ENCODE data around the gene KCNH8.

KCNH8 gene

DNA sequence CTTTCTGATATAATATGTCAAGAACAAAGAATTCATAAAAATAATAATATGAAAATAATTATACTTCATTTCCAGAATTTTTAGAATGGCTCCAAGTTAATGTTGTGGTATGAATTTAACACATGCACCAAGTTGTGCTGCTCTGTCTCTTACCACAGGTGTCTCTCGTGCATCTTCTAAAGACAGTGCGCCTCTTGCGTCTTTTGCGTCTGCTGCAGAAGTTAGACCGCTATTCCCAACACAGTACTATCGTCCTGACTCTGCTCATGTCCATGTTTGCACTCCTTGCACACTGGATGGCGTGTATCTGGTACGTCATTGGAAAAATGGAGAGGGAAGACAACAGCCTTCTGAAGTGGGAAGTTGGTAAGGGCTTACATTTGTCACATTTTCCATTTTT lies 246.6 kb downstream of the KCNH8 start:
- no peak for DNase-seq

DNA sequence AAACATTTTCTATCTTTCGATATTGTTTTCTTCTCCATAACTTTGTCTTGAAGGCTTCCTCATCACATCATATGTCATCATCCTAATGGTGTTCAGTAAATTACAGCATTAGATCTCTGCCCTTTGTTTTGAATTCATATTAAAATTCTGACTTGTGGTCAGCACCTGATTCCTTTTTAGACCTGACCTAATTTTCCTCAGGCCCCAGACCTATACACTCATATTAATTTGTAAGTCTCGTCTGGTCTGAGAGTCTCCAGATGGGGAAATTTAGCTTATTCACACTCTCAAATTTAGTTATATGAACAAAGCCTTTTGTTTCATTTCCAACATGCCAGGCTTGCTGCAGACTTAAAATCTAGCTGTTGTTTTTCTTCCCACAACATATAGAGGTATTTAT lies 248.4 kb downstream of the KCNH8 start:
- no peak for DNase-seq

DNA sequence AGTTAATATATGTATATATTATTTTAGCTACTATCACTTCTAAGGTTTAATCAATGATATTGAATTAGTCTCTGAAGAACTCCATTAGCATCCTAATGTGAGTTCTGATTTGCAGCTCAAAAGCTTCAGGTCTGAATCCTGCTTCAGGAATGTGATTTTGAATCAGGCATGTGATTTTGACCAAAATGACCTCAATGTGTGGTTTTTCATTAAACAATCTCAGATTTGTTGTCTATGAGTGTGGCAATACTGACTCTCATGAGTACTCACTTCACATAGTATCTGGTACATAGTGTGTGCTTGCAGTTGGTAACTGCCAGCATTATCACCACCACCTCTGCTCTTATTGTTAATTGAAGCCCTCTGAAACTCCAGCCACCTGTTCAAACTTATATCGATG lies 251.0 kb downstream of the KCNH8 start:
- DNase-seq = no peak

DNA sequence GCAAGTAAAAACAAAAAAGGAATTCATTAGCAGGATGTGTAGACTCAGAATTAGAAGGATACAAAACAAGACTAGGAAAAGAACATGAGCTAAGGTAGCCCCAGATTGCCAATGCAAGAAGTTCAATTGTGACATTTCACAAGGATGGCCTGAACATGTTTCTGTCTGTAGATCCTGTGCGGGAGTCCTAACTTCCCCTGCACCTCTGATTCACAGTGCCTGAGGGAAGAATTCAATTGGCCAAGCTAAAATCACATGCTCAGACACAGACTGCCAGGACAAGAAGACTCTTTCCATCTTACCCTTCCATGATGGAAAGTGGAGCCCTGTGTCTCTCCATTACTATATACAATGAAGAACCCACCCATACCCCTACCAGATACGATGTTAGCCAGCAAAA lies 251.5 kb downstream of the KCNH8 start:
- DNase-seq = no peak

DNA sequence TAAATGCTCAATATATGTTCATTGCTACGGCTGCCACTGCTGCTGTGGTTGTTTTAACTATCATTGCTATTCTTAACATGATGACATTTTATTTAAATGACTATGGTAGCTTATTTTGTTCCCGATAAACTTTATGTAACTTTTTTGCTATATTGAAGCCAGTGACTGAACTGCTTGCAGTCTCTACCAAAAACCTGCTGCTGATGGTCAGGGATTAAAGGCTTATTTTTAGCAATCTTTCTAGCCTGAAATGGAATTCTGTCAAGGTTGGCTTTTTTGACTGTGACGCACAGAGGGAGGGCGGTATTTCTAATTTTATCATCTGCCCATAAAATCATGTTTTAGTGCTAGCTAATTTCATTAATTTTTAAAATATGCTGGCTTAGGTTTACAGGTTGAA lies 271.8 kb downstream of the KCNH8 start:
- DNase-seq = no peak

DNA sequence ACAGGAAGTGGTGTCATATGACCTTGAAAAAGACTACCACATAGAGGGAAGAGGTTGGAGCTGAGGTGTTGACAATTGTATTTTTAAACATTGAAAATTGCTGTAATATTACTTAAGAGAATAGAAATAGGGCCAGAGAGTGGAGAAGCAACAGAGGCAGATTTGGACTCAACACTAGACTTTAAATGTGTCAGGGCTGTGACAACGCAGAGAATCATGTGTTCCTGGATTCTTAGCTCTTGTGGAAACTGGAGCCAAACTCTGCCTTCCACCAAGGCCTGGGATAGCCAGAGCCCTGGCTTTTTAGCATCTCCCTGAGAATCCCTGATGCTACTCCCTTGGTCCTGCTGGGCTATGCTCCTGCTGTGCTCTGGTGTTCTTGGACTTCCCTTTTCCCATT lies 277.5 kb downstream of the KCNH8 start:
- no peak for DNase-seq

DNA sequence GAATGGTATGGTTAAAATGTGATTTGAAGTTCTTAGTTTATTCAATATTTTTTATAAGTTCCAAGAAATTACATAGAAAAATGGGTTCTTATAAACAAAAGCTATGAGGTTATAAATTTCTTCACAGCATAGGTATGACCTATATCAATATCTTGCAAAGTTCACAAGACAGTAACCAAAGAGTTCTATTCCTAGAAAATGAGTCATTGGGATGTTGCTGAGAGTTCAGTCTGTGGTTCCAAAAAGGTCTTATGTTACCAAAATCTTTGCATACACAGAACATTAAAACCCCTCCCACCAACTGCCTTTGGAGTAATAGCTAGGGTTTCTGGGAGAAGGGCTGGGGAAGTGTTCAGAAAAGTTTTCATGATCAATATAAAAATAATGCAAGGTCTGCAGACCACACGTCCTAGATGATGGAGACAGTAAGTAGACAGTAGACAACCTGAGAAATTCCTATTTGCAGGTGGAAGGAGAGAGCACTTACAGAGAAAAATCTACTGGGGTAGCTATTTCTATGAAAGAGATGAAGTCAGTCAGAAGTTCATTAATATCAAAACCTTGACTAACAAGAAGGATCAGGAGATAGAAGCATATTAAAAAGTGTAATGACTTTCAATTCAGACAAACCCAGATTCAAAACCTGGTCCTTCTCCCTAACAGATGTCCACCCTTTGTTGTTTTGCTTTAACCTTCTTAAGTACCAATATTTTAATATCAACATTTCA lies 279.3 kb downstream of the KCNH8 start:
- DNase-seq = no peak

DNA sequence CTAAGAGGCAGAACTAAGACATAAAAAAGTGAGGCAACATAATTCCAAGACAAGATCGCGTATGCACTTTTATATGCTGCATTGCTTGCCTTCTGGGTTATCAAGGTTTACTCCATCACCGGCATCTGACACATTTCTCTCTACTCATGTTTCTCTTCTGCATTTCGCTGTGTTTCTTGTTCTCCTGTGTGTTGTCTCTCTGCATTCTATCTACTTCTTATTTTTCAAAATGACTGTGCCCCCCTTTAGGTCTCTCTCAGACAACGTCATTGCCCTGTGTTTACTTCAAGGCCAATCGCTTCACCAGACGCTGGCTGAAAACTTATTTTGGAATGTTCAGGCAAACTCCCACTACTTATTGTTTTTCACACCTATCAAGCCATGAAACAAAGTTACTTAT lies 280.4 kb downstream of the KCNH8 start:
- DNase-seq = no peak

DNA sequence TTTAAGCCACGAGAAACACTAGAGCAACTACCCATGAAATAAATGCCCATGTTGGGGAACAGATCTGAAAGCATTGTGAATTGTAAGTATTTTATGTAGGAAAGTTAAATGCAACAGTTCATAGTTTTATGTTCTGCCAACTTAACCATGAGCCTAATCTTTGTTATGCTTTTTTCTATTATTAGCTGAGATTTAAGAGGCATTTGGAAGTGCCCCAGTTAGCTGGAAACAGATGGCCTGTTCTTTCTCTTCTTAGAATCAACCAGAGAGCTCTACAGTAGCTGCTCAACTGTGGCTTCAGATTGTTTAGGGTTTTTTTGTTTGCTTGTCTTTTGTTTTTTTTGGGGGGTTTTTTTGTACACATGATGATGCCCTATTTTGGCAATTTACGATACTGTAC lies 284.4 kb downstream of the KCNH8 start:
- no peak for DNase-seq

DNA sequence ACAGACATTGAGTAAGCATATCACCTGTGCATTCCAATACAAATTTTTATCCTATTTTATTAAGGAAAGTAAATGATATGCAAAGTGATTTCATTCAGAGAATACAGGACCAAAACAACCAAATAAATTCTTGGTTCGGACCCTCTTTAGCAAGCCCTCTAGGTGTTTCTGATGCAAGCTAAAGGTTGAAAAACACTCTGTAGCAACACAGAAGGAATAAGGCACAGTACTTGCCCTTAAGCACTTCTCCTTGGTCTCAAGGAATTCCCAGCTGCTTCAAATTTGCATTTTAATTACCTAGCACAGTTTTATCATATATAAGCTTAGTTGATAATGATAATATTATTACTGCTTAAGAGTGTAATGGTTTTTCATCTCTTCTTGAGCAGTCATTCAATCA lies 288.4 kb downstream of the KCNH8 start:
- DNase-seq = no peak

DNA sequence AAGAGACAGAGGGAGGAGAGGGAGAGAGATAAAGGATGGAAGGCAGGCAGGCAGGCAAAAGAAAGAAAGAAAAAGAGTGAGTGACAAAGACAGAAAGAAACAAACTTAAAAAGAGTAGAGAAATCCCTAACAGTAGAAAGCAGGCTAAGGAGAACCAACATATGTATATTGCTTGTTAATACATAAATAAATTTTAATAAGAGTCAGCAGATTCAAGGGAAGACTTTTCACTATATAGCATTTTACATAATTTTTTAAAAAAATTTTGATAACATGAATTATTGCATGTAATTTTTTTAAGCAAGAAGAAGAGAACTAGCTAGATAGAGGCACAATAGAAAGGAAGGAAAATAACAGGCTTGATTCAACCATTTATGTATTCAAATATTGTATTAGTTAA lies 291.6 kb downstream of the KCNH8 start:
- DNase-seq = no peak

DNA sequence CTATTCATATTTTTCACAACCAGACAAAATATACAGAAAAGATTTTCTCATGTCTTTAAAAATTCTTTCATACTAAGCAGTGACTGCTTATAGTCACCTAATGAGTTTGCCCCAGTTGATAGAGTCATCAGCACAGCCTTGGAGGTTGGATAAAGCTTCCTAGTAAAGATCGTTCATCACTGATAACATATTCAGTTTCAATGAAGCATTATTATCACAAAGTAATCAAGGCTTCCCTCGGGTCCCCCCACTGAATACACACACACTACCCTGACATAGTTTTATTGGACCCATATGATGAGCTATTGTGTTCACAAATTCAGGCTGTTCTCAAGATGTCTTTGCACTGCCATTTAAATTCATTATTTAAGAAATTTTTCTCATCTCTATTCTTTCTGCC lies 297.8 kb downstream of the KCNH8 start:
- no peak for DNase-seq

DNA sequence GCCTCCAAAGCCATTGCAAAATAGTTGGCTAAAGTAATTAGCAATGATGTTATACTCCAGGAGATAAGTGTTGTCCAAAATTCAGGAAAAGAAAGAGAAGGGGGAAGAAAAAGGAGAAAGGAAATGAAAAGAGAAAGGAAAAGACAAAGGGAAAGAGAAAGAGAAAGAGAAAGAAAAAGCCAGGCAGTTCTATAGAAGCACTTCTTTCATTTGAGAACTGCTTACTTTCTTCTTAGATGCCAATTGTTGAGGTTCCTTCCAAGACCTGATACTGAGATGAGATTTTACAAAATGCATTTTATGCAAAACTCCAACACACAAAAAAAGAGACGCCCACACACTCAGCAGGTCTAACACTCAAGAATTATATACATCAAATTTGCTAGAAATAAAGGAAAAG lies 298.4 kb downstream of the KCNH8 start:
- no peak for DNase-seq

DNA sequence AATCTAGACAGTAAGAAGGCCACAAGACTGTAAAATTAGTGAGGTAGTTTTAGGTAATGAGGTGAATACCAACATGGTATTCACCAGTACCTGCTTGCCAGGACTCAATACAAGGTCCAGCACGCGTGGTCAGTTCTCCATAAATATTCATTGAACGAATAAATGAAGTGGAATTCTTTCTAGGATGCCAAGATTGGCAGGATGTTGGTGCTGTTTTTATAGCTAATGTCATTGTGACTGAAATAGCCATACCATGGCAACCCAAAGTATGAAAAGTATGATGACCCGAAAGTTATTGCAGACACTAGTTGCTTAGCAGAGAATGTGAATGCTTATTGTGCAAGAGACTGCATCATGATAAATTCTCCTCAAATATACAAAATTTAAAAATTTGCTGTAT lies 307.2 kb downstream of the KCNH8 start:
- DNase-seq = no peak

DNA sequence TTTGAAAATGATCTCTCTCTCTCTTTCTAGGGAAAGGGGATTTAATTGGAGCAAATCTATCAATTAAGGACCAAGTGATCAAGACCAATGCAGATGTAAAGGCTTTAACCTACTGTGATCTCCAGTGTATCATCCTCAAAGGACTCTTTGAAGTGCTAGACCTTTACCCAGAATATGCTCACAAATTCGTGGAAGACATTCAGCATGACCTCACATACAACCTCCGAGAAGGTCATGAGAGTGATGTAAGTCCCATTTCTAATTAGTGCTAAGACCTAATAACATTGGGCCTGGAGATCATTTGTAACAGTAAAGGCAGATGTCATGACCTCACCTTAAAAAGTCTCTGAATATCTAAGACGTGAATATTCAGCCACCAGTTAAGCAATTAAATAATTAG lies 308.4 kb downstream of the KCNH8 start:
- no peak for DNase-seq

DNA sequence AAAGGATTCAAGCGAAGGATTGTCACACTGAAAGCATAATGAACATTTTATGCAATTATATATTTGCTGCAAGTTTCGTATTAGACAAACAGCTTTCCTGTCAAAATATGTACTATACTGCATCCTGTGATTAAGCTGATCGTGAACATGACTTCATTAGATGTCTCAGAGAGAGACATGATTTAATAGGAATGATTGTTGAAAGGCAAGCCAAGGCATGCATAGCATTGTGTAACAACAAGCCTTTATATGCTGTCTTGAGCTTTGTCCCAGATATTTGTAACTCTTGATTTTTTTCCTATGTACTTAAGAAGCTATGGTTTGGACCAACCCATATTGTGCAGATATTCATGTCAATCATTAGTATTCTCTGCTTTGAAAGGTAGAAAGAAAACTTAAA lies 309.1 kb downstream of the KCNH8 start:
- no peak for DNase-seq

DNA sequence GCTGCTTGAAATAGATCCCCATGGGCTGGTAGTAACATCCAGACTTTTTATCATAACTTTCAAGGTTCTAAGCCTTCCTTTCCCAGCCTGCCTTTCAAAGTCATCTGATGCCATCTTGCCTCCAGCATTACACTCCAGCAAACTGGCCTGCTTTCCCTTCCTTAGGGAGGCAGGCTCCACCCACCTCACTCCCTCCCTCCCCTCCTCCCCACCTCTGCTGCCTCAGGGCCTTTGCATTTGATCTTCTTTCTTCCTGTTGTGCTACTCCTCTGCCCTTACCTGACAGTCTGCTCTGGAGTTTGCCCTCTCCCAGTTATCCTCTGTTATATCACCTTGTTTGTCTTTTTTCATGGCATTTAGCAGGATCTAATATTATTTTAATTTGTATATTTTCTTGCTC lies 319.5 kb downstream of the KCNH8 start:
- no peak for DNase-seq

DNA sequence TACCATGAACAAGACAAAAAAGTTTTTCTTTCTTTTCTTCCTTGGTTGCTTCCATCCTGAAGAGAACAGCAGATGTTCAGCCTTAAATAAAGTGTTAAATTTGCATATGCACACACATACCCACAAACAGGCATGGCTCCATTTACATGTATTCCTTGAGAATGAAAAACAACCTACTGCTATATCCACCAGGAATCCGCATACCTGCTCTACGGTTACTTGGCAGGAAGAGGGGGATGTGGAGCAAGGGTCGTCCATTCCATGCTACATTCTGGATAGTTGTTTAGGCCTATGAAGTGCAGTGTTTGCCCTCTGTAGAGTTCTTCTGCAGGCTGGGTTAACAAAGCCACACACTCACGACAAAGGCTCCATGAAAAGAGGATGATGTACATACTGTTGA lies 322.8 kb downstream of the KCNH8 start:
- DNase-seq = no peak

DNA sequence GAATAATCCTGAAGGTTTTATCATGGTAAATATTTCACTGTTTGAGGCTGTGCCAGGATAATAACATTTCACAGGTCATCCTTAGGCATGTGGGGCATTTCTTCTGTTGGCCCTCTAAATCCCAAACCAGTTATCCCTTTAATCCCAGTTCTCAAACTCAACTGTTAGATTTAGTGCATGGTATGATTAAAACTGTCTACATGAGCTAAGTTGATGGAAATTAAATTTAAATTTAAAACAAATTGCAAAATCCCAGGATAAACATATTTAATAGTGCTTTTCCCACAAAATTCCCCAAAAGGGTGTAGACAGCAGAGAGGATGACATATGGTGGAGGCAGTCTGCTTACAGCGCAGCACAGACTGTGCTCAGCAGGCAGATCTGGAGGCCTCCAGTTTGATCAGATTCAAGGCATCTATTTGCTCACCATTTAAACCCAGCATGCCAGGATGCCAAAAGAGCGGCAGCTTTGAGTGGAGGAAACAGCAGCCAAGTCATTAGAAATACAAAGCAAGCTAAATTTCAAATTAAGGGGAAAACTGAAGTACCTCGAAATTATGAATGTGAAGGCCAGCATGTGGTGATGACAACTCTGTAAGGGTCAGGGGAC lies 325.8 kb downstream of the KCNH8 start:
- no peak for DNase-seq

DNA sequence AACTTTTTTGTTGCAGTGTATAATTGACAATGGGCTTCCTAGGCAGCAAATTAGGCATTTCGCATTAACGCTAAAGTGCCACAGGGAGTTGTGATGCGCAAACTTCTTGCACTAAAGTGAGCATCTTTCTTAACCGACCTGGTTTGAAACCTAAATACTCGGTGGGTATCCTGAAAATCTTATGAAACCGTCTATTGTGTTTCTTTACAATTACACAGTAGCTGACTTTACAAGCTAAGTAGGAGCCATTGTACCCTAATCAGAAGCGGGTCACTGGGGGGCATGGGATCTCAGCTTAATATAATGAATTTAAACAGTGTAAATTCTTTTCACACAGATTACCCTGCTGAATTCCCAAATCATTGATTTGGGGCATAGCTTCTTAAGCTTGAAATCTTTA lies 328.0 kb downstream of the KCNH8 start:
- no peak for DNase-seq

DNA sequence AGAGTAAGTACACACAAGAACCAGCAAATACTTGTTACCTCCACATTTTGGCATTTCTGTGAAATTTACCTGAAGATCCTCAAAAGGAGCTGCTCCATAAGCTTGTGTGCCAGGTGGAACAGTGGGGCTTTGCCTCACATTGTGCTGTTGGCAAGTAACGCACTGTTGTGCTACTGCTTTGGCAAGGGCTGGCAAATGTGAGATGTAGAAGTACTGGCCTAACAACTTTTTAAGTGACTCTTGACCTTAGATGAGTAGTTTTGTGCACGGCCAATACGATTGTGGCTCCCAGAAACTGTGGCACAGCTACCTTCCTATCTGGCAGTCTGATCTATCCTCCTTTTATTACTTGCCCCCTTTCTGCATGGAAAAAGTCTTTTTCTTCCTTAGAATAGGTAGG lies 337.0 kb downstream of the KCNH8 start:
- DNase-seq = no peak

DNA sequence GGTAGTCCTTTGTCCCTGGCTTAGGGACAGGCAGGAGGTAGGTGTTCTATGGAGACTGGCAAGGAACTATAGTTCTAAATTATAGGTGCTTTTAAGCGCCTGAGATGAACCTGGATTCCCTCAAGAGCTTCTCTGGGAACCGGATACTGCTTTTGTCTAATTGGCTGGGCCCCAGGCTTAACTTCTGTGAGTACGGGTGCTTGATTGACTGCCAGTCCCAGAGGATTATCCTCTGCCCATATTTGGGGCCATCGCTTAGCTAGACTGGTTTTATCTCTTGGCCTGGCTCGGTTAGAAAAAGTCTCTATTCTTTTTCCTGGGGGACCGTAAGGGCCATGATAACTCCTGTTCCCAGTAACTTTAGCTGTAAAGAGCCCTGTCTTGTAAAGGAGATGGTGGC lies 339.1 kb downstream of the KCNH8 start:
- DNase-seq = no peak

DNA sequence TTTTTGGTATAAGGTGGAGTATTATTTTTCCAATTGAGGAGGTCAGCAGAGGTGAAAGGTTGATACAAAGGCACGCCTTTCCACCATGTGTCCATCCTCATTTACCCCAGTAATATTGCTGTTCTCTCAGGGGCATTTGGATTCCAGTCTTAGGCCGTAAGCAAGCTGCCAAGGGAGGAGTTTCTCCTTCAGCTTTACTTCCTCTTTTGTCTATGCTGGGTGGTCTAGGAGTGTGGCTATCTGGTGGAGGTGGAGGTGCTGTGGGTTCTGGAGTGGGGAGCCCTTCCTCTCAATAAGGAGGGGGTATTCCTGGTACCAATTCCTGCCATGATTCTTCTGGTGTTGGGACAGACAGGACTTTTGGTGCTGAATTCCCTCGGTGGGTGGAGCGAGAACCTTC lies 340.6 kb downstream of the KCNH8 start:
- DNase-seq = no peak

DNA sequence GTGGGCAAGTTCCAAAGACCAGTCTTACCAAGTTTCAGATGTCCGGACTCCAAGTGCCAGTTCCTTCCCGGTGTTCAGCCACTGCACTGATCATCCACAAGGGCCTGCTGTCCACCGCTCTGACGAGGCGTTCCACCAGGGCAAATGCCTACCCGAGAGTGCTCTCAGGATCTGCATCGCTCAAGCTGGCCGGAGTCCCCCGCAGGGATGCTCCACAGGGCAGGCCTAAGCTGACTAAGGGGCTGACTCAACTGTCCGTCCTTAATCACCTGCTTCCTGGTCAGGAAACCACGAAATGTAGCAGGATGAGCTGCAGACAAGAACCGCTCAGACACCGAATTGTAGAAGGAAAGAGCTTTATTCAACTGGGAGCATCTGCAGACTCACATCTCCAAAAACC lies 341.6 kb downstream of the KCNH8 start:
- no peak for DNase-seq

DNA sequence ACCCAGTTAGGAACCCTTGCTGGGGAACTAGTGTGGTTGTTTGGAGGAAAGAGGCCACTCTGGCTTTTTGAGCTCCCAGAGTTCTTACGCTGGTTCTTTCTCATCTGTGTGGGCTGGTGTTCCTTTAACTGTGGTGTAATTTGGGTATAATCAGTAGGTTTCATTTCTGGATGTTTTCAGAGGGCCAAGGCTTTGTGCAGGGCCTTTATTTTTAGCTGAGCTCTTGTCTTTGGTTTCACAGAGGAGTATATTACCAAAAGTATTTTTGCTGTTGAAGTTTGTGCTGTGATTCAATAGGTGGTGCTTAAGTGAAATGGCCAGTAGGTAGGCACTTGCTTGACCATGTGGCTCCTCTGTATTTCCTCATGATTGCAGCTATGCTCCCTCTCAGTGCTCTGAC lies 357.9 kb downstream of the KCNH8 start:
- no peak for DNase-seq

All from AML-193 (cell line).